Measurements from ENCODE around the gene FAM83G.
"Not testable (repeated sequence)": the region's sequence is repeated elsewhere in the genome, so short reads cannot be mapped to it uniquely, and the experiment has no call there.

FAM83G gene

DNA sequence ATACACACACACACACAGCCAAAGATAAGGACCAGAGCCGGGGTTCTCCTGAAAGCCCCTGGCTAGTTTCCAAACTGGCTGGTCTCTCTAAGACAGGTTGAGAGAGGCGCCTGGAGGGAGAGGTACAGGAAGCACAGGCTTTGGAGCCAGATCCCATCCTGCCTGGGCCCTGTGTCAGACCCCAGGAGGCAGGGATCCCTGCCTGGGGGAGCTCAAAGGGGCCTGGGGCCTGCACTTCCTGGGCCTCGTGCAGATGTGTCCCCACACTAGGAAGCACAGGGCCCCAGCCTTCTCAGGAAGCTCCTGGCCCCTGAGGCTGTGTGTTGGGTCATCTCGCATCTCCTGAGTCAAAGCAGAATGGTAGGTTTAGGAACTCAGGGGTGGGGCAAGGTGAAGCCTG lies 36.6 kb downstream of the FAM83G start:
- no peak for FAIRE-seq

DNA sequence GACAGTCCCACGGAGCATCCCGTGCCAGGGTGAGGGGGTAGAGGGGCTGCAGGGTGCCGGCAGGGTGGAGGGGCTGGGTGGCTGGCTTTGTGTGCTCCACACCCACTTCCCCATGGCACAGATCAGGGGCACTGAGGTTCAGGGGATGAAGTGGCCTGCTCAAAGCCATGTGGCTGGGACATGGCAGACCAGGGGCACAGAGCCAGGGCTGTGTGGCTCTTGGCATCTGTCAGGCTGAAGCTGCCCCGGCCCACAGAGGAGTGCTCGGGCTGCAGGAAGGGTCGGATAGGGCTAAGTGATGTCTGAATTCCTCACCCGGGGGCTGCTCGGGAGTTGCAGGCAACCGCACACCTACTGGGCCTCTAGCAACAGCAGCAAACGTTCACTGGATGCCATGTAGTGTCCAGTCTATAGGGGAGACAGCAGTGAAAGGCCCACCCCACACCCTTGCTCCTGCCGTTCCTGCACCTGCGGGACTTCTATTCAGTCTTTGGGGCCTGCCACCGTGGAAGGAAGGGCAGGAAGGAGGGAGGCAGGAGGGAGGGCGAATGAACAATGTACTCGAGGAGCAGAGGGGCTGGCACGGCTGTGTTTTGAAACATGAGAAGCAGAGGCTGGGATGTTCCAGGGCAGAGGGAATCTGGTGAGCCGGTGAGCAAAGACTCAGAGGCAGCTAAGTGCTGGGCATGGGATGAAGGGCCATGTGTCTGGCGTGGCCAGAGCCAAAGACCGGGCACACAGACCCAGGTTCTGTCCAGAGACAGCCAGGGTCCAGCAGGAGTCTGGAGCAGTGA lies 37.5 kb downstream of the FAM83G start:
- FAIRE-seq, result no peak

DNA sequence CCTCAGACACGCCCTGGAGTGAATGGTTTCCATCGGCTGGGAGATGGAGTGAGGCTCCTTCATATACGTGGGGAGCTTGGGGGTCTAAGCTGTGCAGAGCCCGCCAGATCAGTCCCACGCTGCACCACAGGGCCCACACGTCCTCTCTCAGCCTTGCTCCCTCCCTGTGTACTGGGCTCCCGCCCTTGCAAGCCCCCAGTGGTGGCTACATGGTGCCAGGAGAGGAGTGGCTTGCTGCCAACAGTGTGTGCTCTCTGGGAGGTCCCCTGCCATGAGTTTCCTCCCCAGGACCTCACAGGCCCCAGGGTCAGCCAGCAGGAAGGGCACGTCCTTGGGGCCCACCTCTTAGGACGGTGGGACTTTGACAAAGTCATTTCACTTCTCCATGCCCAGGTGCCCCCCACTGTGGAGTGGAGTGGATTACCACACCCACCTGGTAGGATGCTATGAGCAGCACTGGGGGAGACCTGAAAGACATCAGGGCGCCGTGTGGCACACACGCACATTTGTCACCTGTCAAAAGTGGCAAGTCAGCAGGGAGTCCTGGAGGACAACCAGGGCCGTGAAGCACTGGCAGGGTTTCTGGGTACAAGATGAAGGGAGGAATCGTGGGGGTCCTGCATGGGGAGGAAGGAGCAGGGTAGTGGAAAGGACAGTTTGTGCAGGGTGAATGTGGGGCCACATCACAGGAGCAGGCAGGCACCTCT lies 38.9 kb downstream of the FAM83G start:
- no peak for FAIRE-seq

DNA sequence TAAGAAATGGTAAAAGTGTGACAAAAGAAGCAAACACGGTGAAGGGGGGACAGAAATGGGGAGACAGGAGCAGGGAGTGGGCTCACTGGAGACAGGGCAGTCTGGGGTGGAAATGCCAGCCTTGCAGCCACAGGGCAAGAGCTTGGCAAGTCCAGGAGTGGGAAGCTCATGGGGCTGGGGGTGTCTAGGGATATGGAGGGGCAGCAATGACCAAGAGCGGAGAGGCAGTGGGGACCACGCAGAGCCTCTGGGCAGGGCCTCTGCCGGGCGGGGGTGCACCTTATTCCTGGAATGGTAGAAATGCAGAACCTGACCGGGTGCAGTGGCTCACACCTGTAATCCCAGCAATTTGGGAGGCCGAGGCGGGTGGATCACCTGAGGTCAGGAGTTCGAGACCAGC lies 40.0 kb downstream of the FAM83G start:
- no peak for FAIRE-seq

DNA sequence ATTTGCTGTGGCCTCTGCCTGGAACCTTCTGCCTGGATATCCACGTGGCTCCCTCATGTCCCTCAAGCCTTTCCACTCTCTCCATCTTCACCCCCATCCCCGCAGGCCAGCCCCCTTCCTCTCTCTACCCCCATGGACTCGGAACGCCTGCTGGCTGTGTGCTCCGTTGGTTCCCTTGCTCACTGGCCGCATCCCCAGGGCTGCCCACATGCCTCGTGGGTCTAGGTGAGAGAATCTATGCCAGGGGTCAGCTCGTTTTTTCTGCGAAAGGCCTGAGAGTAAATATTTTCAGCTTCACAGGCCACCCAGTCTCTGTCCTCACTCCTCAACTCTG lies 40.6 kb downstream of the FAM83G start:
- FAIRE-seq, result no peak

DNA sequence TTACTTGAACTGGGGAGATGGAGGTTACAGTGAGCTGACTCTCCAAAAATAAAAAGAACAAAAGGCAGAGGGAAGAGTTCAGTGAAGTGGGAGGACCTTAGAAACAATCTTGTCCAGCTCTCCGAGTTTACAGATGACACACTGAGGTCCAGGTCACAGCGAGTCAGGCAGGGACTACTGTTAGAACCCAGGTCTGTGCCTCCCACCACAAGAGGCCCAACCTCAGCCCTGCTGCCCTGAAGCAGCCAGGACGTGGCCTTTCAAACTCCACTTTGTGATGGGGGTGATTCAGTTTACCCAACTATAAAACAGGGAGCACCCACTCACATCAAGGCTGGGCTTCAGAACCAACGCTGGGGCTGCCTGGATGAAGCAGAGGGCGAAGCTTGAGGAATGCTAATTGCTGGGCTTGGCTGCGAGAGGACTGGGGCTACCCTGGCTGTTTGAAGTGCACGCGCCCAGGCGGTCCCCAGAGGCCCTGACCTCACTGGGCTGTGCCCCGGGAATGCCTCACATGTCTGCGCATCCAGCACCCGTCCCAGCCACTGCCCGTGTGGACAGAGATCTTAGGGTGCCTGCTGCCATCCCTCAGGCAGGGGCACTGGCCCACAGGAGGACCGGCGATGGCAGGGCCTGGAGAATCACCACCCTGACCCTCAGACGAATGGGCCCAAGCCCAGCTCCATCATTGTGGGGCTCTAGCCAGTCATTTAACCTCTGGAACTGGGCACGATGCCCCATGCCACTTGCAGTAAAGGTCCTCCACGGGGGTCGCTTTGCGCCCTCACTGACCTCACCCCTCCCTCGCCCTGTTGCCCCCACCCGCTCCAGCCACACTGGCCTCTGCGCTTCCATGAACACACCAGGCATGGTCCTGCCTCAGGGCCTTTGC lies 41.2 kb downstream of the FAM83G start:
- FAIRE-seq, result no peak

DNA sequence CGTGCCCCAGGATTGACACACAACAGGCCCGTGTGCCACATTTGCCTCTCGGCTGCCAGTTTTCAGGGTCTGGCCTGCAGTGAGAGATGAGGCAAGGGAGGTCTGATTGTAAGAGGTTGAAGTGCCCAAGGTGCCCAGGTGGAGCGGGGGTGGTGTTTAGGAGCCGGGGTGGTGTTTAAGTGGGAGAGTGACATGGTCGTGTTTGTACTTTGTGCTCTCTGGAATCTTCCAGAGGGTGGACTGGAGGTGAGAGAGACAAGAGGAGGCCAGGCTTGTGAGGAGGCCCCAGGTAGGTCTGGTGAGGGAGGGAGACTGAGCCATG lies 42.1 kb downstream of the FAM83G start:
- FAIRE-seq, result no peak

DNA sequence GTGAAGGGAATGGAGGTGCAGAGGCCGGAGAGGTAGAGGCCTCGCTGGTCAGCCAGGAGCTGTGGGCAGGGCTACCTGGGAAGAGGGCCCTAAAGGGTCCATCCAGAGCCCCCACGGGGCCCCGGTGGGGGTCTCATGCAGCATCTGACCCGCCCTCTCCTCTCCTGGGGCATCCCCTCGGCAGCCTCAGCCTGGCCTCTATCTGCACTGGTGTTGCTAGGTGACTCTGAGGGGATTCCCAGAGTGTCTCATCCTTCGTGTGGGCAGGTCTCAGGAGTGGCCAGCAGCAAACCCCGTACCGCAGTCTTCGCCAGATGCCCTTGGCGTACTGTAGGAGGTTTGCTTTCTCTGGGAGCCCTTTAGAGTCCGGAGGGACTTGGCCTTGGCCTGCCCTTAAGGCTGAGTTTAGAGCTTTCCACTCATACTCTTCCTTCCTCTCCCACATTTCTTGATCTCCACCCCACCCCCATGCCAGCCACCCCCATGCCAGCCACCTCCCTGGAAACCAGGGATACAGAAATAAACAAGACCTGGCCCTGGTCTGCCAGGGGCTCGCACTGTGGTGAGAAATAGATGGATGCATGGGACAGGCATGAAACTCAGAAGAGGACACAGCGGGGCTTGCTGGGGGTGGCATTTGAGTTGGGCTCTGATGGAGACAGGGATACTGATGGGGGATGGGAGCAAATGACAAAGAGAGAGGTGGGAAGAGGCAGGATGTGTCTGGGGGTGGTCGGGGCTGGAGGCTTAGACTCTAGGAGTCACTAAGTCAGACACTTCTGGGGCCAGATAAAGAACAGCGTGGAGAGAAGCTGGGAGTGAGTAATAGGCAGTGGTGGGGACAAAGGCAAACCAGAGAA lies 42.7 kb downstream of the FAM83G start:
- no peak for FAIRE-seq

DNA sequence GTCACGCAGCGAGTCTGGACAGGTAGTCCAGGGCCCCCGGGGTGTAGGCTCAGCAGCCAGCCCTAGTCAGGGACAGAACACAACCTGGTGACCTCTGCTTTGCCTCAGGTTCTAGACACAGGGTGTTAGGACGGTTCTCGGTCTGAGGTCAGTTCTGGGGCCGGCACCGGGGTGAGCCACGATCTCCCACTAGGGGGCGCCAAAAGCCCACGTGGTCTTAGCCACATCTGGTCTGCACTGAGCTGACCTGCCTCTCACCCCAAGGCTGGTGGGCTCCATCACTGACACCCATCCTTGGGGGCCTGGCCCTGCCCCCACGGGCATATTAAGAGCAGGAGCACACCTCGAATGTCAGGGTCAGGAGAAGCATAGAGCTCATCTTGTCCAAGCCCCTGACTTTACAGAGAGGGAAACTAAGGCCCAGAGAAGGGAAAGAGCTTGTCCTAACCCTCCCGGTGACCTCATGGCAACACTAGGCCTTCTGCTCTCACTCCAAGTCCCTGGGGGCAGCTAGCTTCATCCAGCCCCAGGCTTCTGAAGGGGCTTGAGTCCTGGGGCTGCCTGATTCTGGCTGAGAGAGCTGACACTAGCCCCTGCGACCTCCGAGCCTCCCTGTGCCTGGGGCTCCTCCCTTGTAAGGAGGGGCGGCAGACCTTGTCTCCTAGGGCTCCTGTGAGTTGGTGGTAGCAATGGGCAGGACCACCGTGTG lies 43.6 kb downstream of the FAM83G start:
- no peak for FAIRE-seq

DNA sequence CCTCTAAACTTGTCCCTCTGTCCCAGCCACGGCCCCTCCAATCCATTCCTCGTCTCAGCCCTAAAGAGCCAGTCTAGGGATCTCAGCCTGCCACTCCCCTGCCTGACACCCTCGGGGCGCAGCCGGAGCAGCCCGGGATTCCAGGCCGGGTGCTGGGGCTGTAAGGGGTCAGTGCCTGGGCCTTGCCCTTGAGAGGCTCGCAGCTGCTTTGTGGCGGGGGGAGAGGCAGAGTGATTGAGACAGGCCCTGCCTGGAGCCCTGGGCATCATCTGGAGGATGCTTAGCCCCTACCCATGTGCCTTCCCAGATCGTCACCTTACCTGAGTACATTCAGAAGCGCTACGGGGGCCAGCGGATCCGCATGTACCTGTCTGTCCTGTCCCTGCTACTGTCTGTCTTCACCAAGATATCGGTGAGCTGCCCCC lies 44.3 kb downstream of the FAM83G start:
- no peak for FAIRE-seq

DNA sequence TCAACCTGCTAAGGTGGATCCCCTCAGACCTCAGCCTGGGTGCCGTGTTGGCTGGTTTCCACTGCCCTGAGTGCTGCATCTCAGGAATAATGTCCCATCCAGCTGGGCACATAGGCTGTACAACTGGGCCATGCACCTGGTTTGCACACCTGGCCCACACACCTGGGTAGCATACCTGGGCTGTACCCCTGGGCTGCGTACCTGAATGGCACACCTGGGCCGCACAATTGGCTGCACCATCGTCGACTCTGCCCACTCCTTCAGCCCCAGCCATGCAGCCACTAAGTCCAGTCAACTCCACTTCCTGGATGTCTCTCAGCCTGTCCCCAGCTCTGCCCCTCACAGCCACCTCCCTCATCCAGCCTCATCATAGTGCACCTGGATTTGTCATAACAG lies 44.7 kb downstream of the FAM83G start:
- no peak for FAIRE-seq

DNA sequence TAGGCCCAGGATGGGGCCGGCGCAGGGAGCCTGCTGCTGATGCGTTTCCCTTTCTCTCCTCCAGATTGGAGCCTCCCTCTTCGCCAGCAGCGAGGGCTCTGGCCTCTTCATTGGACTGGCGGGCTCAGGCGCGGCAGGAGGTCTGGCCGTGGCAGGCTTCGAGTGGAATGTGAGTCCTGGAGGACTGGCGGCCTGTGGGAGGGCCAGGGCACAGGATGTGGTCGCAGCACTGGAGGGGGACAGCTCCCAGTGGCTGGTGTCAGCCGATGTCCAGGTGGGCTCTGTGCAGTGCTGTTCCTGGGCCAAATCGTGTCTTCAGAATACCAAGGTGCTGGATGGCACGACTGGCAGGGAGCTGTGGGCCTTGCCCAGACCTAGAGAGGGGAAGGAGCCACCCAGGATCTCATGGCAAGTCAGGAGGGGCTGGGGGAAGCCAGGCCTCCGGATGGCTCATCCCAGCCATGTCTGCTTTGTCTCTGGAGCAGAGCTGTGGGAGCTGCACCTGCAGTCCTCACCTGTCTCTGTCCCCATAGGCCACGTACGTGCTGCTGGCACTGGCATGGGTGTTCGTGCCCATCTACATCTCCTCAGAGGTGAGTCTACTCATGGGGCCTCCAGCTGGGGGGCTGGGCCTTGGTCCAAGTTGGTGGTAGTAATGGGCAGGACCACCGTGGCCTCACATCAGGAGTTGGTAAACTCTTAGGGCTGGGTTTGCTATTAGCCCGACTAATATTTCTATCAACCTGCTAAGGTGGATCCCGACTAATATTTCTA lies 45.3 kb downstream of the FAM83G start:
- no peak for FAIRE-seq

DNA sequence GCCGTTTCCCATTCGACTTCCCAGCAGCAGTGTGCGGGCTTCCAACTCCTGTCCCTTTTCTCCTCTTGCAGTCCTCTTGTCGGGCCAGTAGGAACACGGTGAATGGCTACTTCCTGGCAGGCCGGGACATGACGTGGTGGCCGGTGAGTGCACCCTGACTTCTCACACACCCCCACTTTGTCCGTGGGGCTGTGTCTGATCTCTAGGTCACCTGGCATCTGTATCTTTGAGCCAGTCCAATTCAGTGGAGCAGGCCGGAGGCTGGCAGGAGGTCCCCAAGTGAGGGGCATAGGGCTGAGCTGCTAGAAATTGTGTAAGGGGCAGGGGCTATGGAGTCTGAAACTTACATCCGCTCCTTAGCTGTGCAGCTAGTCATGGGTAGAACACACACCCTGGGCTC lies 46.0 kb downstream of the FAM83G start:
- no peak for FAIRE-seq

DNA sequence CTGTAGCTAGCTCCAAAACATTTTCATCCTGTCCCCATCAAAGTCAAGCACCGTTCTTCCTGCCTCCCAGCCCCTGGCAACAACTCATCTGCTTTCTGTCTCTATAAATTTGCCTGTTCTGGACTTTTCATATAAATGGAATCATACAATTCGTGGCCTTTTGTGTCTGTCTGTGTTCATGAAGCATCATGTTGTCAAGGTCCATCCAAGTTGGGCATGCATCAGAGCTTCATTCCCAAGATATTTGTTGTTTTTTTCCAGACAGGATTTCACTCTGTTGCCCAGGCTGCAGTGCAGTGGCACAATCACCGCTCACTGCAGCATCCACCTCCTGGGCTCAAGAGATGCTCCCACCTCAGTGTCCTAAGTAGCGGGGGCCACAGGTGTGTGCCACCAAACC lies 46.7 kb downstream of the FAM83G start:
- FAIRE-seq, result no peak

DNA sequence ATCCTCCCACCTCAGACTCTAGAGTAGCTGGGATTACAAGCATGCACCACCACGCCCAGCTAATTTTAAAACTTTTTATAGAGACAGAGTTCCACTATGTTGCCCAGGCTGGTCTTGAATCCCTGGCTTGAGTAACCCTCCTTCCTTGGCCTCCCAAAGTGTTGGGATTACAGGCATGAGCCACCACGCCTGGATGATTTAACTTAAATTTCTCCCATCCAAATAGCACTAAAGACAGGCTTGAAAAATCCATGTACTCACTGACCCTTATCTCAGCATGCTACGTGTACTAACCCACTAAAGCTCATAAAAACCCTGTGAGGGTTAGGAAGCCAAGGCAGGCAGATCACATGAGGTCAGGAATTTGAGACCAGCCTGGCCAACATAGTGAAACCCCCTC lies 48.0 kb downstream of the FAM83G start:
- no peak for FAIRE-seq

DNA sequence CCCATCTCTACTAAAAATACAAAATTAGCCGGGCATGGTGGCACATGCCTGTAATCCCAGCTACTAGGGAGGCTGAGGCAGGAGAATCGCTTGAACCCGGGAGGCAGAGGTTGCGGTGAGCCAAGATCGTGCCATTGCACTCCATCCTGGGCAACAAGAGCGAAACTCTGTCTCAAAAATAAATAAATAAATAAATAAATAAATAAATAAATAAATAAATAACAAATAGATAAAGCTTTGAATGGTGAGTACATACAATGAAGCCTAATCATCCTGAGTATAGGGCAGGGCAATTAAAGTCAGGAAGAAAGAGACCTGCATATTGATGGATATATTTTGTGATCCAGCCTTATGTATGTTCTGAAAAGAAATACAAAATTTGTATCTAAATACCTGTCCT lies 48.5 kb downstream of the FAM83G start:
- not testable (repeated sequence) for FAIRE-seq

DNA sequence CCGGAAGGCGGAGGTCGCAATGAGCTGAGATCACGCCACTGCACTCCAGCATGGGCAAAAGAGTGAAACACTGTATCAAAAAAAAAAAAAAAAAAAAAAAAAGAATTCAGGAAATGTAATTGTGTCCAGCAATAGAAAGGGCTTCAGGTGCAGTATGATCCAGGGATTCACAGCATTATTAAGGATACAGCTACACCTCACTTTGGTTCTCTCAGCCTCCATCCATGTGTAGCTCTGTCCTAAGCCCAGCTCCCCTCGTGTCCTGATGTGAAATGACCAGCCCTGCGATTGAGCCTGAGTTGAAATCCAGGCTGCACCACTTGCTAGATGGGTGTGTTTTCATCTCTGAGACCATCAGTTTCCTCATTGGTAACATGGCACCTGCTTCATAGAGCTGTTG lies 49.6 kb downstream of the FAM83G start:
- FAIRE-seq, result no peak

DNA sequence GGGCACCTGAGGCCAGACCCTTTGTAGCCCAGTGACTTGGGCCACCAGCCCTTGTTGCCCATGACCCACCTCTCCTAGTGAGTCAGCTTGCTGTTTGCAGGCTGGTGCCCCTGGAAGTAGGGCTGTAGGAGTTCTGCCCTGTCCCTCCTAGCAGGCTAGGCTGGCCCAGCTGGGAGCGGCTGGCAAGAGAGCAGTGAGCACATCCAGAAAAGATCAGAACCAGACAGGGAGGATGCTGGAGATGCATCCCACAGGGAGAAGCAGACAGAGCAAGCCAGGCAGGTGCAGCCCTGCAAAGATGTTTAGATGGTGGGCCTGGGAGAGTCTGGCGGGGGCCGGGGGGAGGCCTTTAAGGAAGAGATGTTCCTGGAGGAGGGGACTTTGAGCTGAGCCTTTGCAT lies 50.2 kb downstream of the FAM83G start:
- FAIRE-seq, result no peak

DNA sequence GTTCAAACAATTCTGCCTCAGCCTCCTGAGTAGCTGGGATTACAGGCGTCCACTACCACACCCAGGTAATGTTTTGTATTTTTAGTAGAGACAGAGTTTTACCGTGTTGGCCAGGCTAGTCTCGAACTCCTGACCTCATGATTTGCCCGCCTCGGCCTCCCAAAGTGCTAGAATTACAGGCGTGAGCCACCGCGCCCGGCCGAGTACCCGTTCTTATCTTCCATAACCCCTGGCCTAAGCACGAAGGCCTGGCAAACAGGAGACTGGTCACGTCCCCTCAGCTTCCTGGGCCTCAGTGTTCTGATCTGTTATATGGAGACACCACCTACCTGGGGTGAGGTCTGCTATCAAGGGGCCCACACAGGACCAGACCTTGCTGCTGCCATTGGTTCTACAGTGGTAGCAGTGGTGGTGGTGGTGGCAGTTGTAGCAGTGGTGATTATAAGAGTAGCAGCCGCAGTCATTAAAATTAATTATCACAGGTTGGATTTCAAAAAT lies 51.3 kb downstream of the FAM83G start:
- FAIRE-seq, result no peak

DNA sequence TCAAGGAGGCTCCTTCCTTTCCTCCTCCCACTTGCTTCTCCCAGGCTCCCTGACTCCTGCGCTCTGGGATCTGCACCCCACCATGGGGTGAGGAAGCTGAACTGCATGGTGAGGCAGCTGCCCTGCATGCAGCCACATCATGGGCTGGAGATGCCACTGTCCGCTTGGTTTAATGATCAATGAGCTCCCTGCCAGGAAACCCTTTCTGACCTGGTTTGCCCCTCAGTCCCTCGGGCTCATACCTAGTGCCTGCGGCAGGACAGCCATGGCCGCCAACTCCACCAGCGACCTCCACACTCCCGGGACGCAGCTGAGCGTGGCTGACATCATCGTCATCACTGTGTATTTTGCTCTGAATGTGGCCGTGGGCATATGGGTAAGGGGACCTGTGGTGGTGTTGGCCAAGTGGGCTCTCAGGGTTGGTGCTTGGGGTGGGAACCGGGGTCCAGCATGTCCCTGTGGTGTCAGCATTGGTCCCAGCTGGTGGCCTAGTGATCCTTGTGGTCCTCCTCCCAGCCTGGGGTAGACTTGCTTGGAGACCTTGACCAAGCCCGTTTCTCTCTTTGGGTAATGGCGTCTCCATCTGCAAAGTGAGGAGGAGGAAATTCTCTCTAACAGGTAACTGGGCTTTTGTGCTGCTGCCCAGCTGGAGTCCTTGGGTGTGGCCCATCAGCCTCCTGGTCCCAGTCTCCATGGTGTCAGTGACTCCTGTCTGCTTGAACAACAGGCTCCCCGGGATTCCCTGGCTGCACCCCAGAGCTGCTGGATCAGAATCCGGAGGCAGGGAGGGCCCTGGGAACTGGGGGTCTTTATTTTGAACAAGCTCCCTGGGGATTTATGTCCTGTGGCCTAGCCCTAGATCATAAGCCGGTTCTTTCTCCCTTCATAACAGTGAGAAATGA lies 52.4 kb downstream of the FAM83G start, which contains the start of gene SLC5A10:
Gene SLC5A10, plus strand, starts transcription at position 225 of the 902 bp plus-strand sequence. Its CDS starts 41 bp downstream, at position 266.
- FAIRE-seq, result no peak

Data from endometrium (tissue), 2 donors.